SK-N-SH treated with all-trans-retinoic acid at 6 μM for 48 hours (cell line): ENCODE results near the gene YWHAB.

Source experiments
- ATAC-seq: fragments of 200-7000 bp; cut with Tn5 transposase; 3 replicates; pipeline ENCODE4 v1.9.1; 2020; ENCODE audit warnings: mild to moderate bottlenecking, moderate library complexity
- ARNTL ChIP-seq: fragments of 450-650 bp; formaldehyde crosslinking; IDR thresholded peaks from 2 replicates; pipeline ENCODE4 v1.5.0; 2020; ENCODE audit warnings: low read depth, mild to moderate bottlenecking, moderate library complexity, borderline replicate concordance
- BACH2 ChIP-seq: fragments of 250-450 bp; sonication (Bioruptor Pico); IDR thresholded peaks from 2 replicates; pipeline ENCODE4 v1.9.0; 2021; ENCODE audit warnings: mild to moderate bottlenecking, borderline replicate concordance
- CSDC2 ChIP-seq: fragments of 250-450 bp; sonication (Bioruptor Pico); IDR thresholded peaks from 2 replicates; pipeline ENCODE4 v1.5.0; 2020; ENCODE audit warnings: mild to moderate bottlenecking, moderate library complexity
- ESRRG ChIP-seq: fragments of 250-450 bp; sonication (Bioruptor Pico); IDR thresholded peaks from 2 replicates; pipeline ENCODE4 v1.6.1; 2021; ENCODE audit warnings: mild to moderate bottlenecking
- GLIS3 ChIP-seq: fragments of 250-450 bp; sonication (Bioruptor Pico); IDR thresholded peaks from 2 replicates; pipeline ENCODE4 v1.5.0; 2020; ENCODE audit warnings: mild to moderate bottlenecking, moderate library complexity
- ISL1 ChIP-seq: fragments of 250-450 bp; sonication (Bioruptor Pico); IDR thresholded peaks from 2 replicates; pipeline ENCODE4 v2.1.2; 2022; ENCODE audit warnings: mild to moderate bottlenecking, moderate library complexity
- OSR1 ChIP-seq: fragments of 250-450 bp; sonication (Bioruptor Pico); IDR thresholded peaks from 2 replicates; pipeline ENCODE4 v1.8.0; 2022; ENCODE audit warnings: moderate library complexity, mild to moderate bottlenecking, inconsistent platforms
- RARB ChIP-seq: fragments of 250-450 bp; sonication (Bioruptor Pico); IDR thresholded peaks from 2 replicates; pipeline ENCODE4 v1.8.0; 2021; ENCODE audit warnings: mild to moderate bottlenecking, moderate library complexity
- SNAI2 ChIP-seq: fragments of 250-450 bp; sonication (Bioruptor Pico); IDR thresholded peaks from 2 replicates; pipeline ENCODE4 v1.5.0; 2020; ENCODE audit warnings: mild to moderate bottlenecking, moderate library complexity
- TCF4 ChIP-seq: fragments of 250-450 bp; sonication (Bioruptor Pico); IDR thresholded peaks from 2 replicates; pipeline ENCODE4 v1.8.0; 2021; ENCODE audit warnings: mild to moderate bottlenecking, moderate library complexity, borderline replicate concordance
- TOX ChIP-seq: fragments of 250-450 bp; sonication (Bioruptor Pico); IDR thresholded peaks from 2 replicates; pipeline ENCODE4 v1.8.0; 2021; ENCODE audit warnings: mild to moderate bottlenecking, moderate library complexity, borderline replicate concordance
- ZC3H10 ChIP-seq: fragments of 250-450 bp; sonication (Bioruptor Pico); IDR thresholded peaks from 2 replicates; pipeline ENCODE4 v1.5.1; 2021; ENCODE audit warnings: mild to moderate bottlenecking, moderate library complexity
- ZFP3 ChIP-seq: fragments of 250-450 bp; sonication (Bioruptor Pico); IDR thresholded peaks from 2 replicates; pipeline ENCODE4 v1.5.0; 2020; ENCODE audit warnings: mild to moderate bottlenecking, moderate library complexity
- ZFP30 ChIP-seq: fragments of 450-650 bp; formaldehyde crosslinking; IDR thresholded peaks from 2 replicates; pipeline ENCODE4 v1.5.0; 2022; ENCODE audit warnings: mild to moderate bottlenecking, moderate library complexity
- ZNF565 ChIP-seq: fragments of 450-650 bp; formaldehyde crosslinking; conservative IDR thresholded peaks from 2 replicates; pipeline ENCODE4 v1.5.0; 2020; ENCODE audit warnings: low read depth, mild to moderate bottlenecking, moderate library complexity
- ZNF70 ChIP-seq: fragments of 450-650 bp; formaldehyde crosslinking; IDR thresholded peaks from 2 replicates; pipeline ENCODE4 v1.5.0; 2020; ENCODE audit warnings: mild to moderate bottlenecking, moderate library complexity
- ZNF8 ChIP-seq: fragments of 450-650 bp; formaldehyde crosslinking; IDR thresholded peaks from 2 replicates; pipeline ENCODE4 v1.5.0; 2020; ENCODE audit warnings: mild to moderate bottlenecking, moderate library complexity
- TF ChIP-seq, protein P1 (sequence below): fragments of 250-450 bp; sonication (Bioruptor Pico); IDR thresholded peaks from 2 replicates; pipeline ENCODE4 v1.8.0; 2020; ENCODE audit warnings: mild to moderate bottlenecking, moderate library complexity, borderline replicate concordance
- TF ChIP-seq, protein P2 (sequence below): fragments of 250-450 bp; sonication (Bioruptor Pico); IDR thresholded peaks from 2 replicates; pipeline ENCODE4 v1.5.1; 2021; ENCODE audit warnings: mild to moderate bottlenecking, moderate library complexity
- TF ChIP-seq, protein P3 (sequence below): fragments of 250-450 bp; sonication (Bioruptor Pico); IDR thresholded peaks from 2 replicates; pipeline ENCODE4 v1.8.0; 2021; ENCODE audit warnings: low read depth, mild to moderate bottlenecking, moderate library complexity, borderline replicate concordance
- TF ChIP-seq, protein P4 (sequence below): fragments of 250-450 bp; sonication (Bioruptor Pico); IDR thresholded peaks from 2 replicates; pipeline ENCODE4 v1.5.1; 2020; ENCODE audit warnings: low read depth, mild to moderate bottlenecking, moderate library complexity
- TF ChIP-seq, protein P5 (sequence below): fragments of 250-450 bp; sonication (Bioruptor Pico); IDR thresholded peaks from 2 replicates; pipeline ENCODE4 v1.5.0; 2020; ENCODE audit warnings: mild to moderate bottlenecking, moderate library complexity

YWHAB gene

DNA sequence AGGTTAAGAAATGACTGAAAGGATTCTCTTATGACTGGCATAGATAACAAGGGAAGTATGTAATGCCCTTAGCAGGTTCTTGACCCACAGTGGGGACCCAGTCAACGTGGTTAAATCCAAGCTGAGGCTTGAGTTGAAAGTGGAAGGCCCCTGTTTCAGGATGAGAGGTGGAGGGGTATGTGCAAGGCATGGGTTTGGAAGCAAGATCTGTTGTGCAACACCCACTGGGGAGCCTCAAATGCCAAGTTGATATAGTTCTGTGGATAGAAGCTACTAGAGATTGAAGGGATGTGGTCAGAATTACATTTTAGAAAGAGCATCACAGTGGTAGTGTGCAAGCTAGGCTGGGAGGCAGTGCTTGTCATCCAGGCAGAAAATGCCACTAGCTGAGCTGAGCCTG is 29.4 kb downstream of the YWHAB start:
- no peak for ATAC-seq
- TF ChIP-seq GLIS3 (CRISPR knock-in tag) (no peak), BACH2 (CRISPR knock-in tag) (no peak)

DNA sequence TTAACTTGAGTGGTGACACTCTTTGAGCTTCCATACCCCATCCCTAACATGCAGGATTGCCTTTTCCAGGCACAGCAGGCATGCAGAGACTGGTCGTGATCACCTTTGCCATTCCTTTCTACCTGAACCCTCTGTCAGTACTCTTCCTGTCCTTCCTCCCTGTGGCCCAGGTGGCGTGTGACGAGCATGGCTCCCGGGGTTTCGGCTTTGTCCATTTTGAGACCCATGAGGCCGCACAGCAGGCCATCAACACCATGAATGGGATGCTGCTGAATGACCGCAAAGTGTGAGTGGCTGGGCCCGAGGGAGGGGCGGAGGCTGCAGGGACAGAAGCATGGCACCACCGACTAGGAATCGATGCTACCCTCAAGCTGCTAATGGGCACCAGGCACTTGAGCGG is 31.1 kb downstream of the YWHAB start:
- ATAC-seq = no peak
- TF ChIP-seq, protein P1, sequence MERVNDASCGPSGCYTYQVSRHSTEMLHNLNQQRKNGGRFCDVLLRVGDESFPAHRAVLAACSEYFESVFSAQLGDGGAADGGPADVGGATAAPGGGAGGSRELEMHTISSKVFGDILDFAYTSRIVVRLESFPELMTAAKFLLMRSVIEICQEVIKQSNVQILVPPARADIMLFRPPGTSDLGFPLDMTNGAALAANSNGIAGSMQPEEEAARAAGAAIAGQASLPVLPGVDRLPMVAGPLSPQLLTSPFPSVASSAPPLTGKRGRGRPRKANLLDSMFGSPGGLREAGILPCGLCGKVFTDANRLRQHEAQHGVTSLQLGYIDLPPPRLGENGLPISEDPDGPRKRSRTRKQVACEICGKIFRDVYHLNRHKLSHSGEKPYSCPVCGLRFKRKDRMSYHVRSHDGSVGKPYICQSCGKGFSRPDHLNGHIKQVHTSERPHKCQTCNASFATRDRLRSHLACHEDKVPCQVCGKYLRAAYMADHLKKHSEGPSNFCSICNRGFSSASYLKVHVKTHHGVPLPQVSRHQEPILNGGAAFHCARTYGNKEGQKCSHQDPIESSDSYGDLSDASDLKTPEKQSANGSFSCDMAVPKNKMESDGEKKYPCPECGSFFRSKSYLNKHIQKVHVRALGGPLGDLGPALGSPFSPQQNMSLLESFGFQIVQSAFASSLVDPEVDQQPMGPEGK (CRISPR knock-in tag) = no peak
- TF ChIP-seq BACH2 (CRISPR knock-in tag) (no peak), ZFP3 (no peak), ZNF565 (CRISPR knock-in tag) (no peak), ZNF70 (CRISPR knock-in tag) (no peak), RARB (CRISPR knock-in tag) (no peak), GLIS3 (CRISPR knock-in tag) (no peak), OSR1 (CRISPR knock-in tag) (no peak), ZC3H10 (CRISPR knock-in tag) (no peak), CSDC2 (CRISPR knock-in tag) (no peak), ARNTL (CRISPR knock-in tag) (no peak), TCF4 (CRISPR knock-in tag) (no peak), ZFP30 (CRISPR knock-in tag) (no peak), SNAI2 (CRISPR knock-in tag) (no peak), TOX (no peak), ESRRG (CRISPR knock-in tag) (no peak), ISL1 (no peak)
- TF ChIP-seq, protein P2, sequence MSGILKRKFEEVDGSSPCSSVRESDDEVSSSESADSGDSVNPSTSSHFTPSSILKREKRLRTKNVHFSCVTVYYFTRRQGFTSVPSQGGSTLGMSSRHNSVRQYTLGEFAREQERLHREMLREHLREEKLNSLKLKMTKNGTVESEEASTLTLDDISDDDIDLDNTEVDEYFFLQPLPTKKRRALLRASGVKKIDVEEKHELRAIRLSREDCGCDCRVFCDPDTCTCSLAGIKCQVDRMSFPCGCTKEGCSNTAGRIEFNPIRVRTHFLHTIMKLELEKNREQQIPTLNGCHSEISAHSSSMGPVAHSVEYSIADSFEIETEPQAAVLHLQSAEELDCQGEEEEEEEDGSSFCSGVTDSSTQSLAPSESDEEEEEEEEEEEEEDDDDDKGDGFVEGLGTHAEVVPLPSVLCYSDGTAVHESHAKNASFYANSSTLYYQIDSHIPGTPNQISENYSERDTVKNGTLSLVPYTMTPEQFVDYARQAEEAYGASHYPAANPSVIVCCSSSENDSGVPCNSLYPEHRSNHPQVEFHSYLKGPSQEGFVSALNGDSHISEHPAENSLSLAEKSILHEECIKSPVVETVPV (CRISPR knock-in tag) = no peak
- TF ChIP-seq, protein P3, sequence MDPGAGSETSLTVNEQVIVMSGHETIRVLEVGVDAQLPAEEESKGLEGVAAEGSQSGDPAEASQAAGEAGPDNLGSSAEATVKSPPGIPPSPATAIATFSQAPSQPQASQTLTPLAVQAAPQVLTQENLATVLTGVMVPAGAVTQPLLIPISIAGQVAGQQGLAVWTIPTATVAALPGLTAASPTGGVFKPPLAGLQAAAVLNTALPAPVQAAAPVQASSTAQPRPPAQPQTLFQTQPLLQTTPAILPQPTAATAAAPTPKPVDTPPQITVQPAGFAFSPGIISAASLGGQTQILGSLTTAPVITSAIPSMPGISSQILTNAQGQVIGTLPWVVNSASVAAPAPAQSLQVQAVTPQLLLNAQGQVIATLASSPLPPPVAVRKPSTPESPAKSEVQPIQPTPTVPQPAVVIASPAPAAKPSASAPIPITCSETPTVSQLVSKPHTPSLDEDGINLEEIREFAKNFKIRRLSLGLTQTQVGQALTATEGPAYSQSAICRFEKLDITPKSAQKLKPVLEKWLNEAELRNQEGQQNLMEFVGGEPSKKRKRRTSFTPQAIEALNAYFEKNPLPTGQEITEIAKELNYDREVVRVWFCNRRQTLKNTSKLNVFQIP = no peak

DNA sequence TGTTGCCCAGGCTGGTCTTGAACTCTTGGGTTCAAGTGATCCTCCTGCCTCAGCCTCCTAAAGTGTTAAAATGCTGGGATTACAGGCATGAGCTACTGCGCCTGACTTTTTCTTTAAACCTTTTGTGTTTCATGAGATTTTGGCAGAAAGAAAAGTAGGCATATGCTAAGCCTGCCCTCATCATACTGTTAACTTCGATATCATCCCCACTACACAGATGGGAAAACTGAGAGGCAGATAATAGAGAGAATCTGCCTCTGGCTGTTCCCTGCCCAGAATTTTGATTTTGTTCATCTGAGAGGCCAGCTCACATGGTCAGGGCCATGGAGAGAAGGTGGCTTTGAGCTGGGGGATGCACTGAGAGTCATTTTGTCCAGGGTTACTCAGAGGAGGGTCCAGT is 31.9 kb downstream of the YWHAB start:
- TF ChIP-seq SNAI2 (CRISPR knock-in tag) (no peak), ZNF70 (CRISPR knock-in tag) (no peak), TCF4 (CRISPR knock-in tag) (no peak), RARB (CRISPR knock-in tag) (no peak), ZNF8 (CRISPR knock-in tag) (no peak), BACH2 (CRISPR knock-in tag) (no peak), ZC3H10 (CRISPR knock-in tag) (no peak), GLIS3 (CRISPR knock-in tag) (no peak), TOX (no peak)
- TF ChIP-seq, protein P4, sequence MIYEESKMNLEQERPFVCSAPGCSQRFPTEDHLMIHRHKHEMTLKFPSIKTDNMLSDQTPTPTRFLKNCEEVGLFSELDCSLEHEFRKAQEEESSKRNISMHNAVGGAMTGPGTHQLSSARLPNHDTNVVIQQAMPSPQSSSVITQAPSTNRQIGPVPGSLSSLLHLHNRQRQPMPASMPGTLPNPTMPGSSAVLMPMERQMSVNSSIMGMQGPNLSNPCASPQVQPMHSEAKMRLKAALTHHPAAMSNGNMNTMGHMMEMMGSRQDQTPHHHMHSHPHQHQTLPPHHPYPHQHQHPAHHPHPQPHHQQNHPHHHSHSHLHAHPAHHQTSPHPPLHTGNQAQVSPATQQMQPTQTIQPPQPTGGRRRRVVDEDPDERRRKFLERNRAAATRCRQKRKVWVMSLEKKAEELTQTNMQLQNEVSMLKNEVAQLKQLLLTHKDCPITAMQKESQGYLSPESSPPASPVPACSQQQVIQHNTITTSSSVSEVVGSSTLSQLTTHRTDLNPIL (CRISPR knock-in tag) = no peak
- TF ChIP-seq, protein P1 (CRISPR knock-in tag) = no peak
- TF ChIP-seq, protein P3 = no peak
- TF ChIP-seq, protein P5, sequence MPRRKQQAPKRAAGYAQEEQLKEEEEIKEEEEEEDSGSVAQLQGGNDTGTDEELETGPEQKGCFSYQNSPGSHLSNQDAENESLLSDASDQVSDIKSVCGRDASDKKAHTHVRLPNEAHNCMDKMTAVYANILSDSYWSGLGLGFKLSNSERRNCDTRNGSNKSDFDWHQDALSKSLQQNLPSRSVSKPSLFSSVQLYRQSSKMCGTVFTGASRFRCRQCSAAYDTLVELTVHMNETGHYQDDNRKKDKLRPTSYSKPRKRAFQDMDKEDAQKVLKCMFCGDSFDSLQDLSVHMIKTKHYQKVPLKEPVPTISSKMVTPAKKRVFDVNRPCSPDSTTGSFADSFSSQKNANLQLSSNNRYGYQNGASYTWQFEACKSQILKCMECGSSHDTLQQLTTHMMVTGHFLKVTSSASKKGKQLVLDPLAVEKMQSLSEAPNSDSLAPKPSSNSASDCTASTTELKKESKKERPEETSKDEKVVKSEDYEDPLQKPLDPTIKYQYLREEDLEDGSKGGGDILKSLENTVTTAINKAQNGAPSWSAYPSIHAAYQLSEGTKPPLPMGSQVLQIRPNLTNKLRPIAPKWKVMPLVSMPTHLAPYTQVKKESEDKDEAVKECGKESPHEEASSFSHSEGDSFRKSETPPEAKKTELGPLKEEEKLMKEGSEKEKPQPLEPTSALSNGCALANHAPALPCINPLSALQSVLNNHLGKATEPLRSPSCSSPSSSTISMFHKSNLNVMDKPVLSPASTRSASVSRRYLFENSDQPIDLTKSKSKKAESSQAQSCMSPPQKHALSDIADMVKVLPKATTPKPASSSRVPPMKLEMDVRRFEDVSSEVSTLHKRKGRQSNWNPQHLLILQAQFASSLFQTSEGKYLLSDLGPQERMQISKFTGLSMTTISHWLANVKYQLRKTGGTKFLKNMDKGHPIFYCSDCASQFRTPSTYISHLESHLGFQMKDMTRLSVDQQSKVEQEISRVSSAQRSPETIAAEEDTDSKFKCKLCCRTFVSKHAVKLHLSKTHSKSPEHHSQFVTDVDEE = no peak
- ATAC-seq = no peak
